LoVo (cell line): ENCODE results near the gene MAL.

Experiments used
- DNase-seq: peaks from one replicate; pipeline ENCODE4 v3.0.0-alpha.2; 2016; ENCODE audit warnings: low spot score

MAL gene

DNA sequence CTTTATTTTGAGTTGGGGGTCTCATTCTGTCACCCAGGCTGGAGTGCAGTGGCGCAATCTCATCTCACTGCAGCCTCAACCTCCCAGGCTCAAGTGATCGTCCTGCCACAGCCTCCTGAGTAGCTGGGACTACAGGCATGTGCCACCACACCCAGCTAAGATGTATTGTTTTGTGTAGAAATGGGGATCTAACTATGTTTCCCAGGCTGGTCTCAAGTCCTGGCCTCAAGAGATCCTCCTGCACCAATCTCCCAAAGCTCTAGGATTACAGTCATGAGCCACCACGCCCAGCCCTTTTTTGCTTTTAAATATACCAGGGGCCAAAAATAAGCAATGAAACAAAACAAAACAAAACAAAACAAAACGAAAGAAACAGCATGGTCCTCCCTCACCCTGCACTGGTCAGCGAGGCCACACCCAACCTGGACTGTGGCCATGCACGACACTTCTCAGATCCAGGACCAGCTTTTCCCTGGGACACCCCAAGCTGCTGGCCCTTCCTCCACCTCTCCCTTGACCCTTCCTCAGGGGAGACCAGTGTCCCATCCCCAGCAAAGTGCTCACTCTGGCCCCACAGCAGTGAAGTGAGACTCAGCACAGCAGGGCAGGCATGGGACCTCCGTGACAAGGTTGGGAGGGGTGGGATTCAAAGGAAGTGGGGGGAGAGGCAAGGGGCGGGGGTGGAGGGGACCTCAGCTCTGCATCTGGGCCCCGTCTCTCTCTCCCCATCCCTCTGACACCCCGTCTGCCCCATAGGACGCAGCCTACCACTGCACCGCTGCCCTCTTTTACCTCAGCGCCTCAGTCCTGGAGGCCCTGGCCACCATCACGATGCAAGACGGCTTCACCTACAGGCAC is 23.5 kb downstream of the MAL start:
- DNase-seq = no peak

DNA sequence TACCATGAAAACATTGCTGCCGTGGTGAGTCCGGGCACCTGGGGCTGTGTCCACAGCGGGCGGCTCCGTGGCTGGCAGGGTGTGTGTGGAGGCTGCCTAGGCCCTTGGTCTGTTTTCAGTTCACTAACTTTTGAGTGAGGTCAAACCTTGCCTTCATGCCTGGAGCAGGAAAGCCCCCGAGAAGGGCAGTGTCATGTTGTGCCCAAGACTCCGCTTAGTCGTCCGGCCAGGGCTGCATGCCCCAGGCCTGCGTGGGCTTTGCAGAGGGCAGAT is 24.1 kb downstream of the MAL start:
- no peak for DNase-seq

DNA sequence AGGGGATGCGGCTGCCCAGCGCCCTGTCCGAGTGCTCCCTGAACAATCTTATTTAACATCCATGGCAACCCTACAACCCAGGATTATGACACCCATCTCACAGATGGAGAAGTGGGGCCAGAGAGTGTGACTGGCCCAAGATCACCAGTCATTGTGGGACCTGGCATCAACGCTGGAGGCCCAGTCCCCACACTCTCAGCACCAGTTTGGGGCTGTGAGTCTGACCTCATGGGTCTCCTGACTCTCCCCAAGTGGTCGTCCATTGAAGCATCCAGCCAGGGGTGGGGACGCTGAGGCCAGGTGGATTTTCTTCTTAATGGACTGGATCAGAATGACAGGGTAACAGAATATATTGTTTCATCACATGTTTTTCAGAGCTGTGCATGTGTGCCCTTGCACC is 24.5 kb downstream of the MAL start:
- DNase-seq = no peak

DNA sequence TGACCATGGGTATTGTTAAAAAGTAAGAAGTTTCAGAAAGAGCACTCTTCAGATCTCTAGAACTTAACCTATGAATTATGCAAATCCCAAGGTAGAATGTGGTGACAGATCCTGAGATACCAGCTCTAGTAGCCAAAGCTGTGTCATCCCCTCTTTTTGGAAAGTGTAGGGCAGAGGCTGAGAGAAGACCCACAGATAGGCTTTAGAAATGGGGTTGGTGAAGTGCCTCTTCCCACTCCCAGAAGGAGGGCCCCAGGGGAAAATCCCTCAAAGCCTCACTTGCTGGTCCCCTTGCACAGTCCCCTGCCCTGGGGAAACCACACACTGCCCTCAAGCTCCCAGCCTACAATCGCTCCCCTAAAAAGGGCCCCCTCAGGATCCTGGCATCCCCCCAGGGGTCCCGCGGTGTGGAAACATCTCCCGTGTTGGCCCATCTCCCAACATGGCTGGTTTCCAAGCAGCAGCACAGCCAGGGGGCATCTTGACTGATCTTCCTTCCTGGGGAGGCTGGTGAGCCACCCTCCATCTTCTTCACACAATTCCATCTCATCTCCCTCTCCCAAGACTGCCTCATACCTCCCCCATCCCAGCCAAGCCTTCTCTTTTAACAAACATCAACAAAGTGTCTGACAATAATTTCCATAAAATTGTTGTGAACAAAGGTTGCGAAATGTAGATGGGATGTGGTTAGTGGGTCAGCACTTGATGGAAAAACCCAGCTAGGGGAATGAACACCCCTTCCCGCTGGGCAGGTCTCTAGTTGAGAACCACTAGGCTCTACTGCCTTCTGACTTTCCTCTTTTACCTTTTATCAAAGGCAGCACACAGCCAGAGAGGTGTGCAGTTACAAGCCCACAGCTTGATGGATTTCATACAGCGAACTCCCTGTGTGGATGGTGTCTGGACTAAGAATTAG is 25.1 kb downstream of the MAL start:
- no peak for DNase-seq

DNA sequence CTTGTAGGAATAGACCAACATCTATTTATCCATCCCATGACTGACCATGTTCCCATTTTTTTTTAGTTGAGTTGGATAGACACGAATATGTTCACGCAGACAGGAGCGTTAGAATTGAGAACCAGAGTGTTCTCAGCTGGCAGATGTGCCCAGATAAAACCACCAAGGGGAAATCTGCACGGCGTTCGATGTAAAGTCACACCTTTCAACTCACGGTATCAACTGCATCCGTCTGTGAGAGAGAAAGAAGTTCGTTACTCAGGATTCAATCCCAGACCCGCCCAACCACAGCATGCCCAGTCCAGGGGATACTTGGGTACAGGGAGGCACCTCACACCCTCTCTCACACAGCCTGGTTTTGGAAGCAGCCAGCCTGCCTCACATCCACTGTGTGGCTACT is 26.1 kb downstream of the MAL start:
- no peak for DNase-seq

DNA sequence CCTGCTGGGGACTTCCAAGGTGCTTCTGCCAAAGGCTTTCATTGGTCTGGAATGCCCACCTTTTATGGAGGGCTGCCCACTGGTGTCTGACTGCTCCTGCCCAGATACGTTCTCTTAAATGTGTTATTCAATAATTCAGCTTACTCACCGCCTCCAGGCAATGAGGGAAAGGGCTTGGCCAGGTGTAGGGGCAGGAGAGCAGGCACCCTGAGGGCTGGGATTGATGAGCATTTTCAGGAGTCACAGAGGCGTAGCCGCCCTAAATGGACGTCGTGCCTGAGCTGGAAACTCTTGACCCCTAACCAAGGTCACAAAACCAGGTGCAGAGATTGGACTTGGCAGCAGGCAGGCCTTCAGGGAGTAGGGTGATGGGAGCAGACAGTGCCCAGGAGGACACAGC is 26.8 kb downstream of the MAL start:
- DNase-seq = no peak

DNA sequence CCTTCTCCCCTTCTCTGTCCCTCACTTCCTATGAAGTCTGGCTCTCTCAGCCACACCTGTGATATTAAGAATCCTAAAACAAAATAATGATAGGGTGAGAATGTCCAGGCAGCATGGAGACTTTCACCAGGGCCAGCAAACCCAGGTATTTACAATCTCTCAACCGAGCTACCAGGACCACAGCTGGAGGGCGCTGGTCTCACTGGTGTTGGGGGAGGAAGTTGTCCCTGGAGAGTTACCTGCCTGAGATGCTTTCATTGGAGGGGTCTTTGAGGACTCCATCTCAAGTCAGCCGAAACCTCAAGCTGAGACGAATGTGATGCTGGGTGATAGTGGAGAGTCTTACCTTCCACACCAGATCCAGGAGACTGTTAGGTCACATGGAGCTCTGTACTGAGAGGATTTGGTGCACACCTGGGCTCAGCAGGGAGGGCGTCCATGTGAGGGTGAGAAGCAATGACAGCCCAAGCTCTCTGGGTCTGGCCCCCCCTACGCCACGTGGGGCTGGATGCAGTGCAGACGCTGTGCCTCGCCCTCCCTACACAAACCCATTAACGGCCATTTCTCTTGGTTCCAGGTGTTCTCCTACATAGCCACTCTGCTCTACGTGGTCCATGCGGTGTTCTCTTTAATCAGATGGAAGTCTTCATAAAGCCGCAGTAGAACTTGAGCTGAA is 27.4 kb downstream of the MAL start:
- DNase-seq = no peak

DNA sequence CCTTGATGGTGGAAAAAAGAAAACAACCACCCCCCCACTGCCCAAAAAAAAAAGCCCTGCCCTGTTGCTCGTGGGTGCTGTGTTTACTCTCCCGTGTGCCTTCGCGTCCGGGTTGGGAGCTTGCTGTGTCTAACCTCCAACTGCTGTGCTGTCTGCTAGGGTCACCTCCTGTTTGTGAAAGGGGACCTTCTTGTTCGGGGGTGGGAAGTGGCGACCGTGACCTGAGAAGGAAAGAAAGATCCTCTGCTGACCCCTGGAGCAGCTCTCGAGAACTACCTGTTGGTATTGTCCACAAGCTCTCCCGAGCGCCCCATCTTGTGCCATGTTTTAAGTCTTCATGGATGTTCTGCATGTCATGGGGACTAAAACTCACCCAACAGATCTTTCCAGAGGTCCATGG is 28.0 kb downstream of the MAL start:
- peak; percentile 9 for DNase-seq

DNA sequence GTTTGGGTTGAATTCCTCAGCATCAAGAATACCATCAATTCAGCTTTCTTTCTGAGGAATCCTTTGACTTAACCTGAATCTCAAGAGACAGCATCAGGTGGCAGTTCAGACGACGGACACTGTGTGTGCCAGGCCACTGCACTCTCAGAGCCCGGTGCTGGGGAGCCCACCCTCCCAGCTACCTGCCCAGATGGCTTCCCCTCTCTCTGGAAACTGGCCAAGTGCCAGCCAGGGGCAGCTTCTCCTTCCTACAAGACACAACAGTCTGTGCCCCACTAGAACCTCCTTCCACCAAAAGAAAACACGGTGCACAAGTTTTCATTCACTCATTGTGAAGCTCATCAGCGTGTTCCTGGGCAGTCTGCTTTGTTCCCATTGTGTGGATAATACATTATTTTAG is 28.5 kb downstream of the MAL start:
- no peak for DNase-seq

DNA sequence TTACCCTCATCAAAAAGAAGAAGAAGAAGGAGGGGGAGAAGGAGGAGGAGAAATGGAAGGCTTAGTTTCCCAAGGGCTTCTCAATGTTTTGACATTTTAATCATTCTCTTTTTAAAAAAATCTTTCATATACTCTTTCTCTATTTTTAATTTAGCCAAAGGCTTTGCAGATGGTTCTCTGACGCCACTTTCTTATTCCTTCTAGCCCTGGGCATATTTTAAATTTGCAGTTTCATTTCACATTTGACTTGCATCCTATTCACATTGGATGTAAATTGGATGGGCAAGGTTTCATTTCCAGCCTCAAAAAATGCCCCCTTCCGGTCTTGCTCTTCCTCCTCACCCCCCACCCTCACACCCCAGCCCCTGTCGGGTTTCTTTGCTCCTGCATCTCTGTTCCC is 29.8 kb downstream of the MAL start:
- DNase-seq = no peak

DNA sequence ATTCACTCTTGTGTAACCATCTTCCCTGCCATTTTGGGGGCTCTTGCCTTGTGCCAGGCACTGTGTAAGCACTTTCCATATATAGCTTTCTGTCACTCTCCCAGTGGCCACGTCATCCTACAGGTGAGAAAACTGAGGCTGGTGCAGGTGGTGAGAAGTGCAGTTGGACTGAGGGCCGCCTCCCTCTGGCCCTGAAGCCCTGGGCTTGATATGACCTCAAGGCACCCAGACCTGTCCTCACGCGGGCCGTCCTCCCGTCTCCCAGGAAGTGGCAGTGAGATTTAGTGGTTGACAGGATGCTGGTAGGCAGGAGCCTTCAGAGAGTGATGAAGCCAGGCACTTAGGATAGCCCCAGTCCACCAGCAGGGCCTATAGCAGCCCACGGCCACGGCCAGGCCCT is 30.5 kb downstream of the MAL start:
- DNase-seq = no peak

DNA sequence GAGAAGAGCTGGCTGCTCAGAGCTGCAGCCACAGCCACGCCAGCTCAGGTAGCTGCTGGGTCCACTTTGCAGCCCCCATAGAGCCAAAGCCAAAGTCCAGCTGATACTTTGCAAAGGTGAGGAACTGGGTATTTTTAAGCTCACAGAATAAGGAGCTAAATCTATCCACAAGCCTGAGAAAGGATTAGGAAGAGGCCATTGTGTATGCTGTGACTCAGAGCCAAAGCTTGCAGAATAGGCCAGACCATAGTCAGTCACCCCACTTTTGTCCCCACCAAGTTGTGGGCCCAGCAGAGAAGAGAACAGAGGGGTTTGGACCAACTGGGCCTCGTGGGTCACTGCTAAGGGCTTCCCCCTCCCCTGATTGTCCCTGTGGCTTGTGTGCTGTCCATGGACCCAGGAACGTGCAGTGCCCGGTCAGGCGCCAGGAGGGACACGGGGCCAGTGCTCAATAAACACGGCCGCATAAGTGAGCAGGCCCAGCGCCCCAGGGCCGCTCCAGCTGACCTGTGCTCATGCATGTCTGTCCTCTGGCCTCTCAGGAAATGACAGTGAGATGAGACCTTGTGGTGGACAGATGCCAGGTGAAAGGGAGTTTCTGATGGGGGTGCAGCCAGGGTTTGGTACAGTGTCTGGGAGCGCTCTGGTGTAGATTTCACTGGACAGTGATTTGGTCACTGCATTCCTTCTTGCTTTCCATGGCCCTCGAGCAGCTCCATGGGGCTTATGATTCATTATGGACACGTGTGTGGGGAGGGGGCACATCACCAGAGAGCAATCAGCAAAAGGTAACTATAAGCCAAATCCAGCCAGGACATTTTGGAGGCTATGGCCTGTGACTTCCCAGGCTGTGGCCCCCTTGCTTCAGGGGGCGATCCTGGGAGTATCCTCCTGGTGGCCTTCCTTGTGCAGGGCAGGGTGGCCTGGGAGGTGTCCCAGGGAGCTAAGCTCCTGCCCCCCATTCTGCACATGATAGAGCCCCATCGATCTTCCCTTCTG is 31.3 kb downstream of the MAL start:
- no peak for DNase-seq

DNA sequence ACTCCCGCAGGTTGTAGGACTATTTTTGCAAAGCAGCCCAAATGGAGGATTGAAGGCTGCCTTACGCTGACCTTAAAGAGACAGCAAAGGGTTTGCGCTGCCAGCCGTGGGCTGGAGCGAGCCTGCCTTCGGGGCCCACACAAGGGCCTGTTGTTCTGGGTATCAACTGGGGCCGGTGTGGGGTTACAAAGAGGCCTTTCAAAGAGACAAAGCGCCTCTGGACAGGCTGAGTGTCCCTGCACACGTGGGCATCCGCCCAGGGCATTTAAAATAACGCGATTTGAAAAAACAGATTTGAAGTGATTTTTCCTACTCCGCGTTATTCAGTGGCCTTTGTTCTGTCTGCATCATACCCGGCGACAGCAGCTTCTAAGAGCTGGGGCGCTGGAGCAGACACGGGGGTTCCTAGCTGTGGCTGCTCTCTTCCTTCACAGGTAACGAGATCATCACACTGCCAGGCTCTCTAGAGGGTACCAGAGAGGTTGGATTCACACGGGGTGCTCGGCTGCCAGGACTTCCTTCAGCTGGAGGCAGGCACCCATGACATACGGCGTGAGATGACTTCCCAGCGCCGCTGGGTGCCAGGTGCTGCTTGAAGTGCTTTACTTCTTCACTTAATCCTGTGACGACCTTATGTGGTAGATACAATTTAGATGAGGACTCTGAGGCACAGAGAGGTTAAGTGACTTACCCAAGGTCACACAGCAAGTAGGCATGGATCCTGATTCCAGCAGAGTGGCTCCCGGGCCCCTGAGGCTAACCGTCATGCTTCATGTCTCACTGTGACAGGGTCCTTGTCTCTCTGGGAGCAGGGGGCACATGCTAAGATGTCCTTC is 32.2 kb downstream of the MAL start:
- no peak for DNase-seq

DNA sequence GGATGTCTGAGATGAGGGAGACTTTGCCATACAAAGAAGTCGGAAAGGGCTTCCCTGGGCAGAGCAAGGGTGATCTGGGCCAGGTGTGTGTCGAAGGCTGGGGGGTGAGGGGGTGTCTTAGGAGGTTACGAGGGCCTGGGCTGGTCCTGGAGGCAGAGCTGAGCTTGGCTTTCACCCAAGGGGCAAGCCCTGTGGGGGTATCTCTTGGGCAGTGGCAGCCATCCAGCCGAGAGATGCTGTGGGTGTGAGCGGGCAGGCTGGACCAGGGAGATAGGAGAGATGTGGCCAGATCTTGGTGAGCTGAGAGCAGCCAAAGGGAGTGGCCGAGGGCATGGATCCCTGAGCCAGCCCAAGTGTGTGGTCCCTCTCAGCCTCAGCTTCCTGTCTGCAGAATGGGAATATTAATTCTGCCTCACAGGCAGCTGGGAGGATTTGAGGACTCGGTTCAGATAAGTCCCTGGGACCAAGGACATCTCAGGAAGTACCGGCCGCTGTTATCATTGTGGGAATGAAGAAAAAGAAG is 33.0 kb downstream of the MAL start:
- no peak for DNase-seq

DNA sequence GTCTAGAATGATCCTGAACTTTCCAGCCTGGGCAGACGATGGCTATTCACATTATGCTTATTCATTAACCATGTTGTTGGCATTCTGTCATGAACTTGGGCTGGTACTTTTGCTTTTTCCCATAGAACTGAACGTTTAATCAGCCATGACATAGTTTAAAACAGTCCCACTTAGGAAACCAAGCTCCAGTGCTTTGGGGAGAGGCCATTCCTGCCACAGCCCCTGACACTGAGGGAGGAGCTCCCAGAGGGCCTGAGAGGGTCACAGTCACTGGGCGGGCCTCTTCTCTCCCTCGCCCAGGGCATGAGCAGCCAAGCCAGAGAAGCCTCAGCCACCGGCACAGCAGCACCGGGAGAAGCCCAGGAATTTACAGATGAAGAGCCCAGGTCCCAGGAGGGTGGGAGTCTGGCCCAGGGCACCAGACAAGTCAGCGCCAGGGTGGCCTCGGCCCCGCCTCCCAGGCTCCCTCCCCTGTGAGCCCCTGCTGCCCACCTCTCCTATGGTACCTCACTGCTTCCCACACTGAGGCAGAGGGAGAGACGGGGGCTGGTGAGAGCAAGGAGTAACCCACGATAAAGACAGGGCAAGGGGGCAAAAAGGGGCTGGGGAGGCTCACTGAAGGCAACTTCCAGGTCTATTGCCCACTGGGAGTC is 33.6 kb downstream of the MAL start:
- no peak for DNase-seq

DNA sequence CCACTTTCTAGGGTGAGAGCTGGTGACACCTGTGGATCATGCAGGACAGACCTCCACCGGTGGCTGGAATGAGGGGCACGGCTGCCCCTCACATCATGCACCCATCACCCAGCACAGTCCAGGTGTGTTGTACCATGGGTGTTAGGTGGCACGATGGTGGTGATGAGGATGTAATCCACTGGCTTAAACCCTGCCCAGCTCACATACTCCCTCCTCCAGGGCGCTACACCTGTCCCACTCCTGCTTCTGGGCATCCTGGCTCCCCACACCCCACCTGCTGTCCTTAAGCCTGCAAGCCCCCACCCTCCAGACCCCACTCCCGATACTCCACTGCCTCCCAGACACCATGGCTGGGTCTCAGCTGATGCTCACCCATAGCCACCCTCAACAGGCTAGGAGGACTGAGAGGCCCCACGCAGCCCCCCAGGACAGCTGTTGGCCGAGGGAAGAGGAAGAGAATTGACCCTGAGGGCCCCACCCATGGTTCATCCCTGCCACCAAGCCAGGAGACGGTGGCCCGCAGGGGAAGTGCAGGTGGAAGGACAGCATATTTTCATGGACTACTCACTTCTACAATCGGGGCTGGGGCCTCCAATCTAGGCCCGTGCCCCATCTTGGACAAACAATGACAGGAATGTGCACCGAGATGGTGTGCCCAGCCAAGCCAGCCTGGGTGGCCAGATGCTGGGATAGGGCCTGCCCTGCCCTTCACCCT is 34.3 kb downstream of the MAL start:
- DNase-seq = no peak

DNA sequence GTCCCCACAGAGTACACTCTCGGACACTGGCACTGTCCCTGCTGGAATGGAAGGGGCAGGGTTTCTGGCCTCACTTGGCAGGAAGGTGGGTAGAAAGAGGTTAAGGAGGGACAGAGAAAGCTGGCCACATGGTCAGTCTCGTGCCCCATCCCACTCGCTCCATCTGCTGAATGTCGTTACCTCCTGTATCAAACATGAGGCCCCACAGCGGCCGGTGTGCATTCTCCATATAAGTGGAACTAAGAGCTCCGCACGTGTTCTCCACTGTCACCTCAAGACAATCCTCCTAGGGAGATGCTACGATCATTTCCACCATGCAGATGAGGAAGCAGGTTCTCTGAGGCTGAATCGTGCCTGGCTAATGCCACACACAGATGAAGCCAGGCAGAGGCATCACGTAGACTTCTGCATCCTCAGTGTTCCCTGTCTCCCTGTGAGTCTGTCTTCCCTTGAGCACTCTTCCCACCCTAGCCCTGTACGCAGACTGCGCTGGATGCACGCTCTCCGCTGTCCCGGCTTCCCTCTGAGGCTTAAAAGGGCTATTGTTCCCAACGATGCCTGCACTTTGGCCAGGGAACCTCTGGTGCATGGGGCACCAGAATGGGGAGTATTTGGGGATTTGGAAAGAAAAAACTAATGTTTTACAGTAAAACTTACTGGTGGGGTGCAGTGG is 35.1 kb downstream of the MAL start:
- DNase-seq = no peak

DNA sequence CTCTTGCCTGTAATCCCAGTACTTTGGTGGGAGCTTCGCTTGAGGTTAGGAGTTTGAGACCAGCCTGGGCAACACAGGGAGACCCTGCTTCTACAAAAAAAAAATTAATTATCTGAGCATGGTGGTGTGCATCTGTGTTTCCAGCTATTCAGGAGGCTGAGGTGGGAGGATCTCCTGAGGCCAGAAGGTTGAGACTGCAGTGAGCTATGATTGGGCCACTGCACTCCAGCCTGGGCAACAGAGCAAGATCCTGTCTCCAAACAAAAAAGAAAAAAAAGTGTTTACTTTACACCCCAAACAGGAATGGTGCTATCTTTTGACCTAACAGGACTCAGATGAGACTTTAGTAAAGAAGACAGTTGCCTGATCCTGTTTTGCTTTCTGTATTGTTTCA is 35.6 kb downstream of the MAL start:
- DNase-seq = no peak
